HCT116 (cell line): ENCODE measurements around the gene TOM1.

Source experiments
- CTCF ChIP-seq, 3 experiments: fragments of 200-600 bp in 1 of 3; sonication (generic) in 1 of 3; IDR thresholded peaks in 2 of 3; conservative IDR thresholded peaks in 1 of 3; 2 replicates each; pipeline ENCODE4 v1.5.1; 2012 to 2017; ENCODE audit warnings: low read depth in 2 of 3, low read length in 2 of 3, antibody characterized with exemption in 1 of 3, borderline replicate concordance in 1 of 3, control low read depth in 1 of 3, mild to moderate bottlenecking in 1 of 3, mixed read lengths in 1 of 3, mixed run types in 1 of 3, moderate library complexity in 1 of 3; ENCODE audit not compliant: insufficient read depth in 1 of 3
- EZH2 ChIP-seq: fragments of 200-600 bp; sonication (generic); IDR thresholded peaks from 2 replicates; pipeline ENCODE4 v1.6.1; 2017; ENCODE audit warnings: antibody characterized with exemption, mixed run types
- POLR2A ChIP-seq: IDR thresholded peaks from 2 replicates; pipeline ENCODE4 v1.7.0; 2011; ENCODE audit warnings: borderline replicate concordance; ENCODE audit not compliant: insufficient read depth, insufficient read length; ENCODE audit errors: extremely low read depth
- POLR2AphosphoS5 ChIP-seq: IDR thresholded peaks from 2 replicates; pipeline ENCODE4 v1.6.1; 2011; ENCODE audit warnings: mild to moderate bottlenecking, low read depth, low read length, moderate library complexity
- SIN3A ChIP-seq: IDR thresholded peaks from 2 replicates; pipeline ENCODE4 v1.6.1; 2012; ENCODE audit warnings: low read depth
- YY1 ChIP-seq: IDR thresholded peaks from 2 replicates; pipeline ENCODE4 v1.6.1; 2011; ENCODE audit warnings: low read length, low read depth, moderate library complexity, mild to moderate bottlenecking; ENCODE audit not compliant: insufficient replicate concordance; ENCODE audit errors: extremely low read depth
- ZNF274 ChIP-seq: fragments of 200-500 bp; sonication (Bioruptor generic); IDR thresholded peaks from 2 replicates; pipeline ENCODE4 v1.6.1; 2014; ENCODE audit warnings: mild to moderate bottlenecking, low read depth, low read length, inconsistent platforms

- TF ChIP-seq YY1 (no peak), EZH2 (no peak), ZNF274 (no peak), CTCF (IDR thresholded peaks at IDR 0.05 in 2 of 3, conservative IDR thresholded peaks at IDR 0.05 in 1 of 3; ENCODE audit: borderline replicate concordance in 1 of 3, insufficient read depth in 1 of 3, low read depth in 2 of 3, low read length in 2 of 3) (no peak), POLR2A (no peak), POLR2AphosphoS5 (no peak), SIN3A (no peak)
Measured at GRCh38 chr22:35347462-35347861, 47.8 kb downstream of the TOM1 start.
